Neutrophil (primary cell): ENCODE results near the gene USP17L13.
"Not testable (repeated sequence)": the region's sequence is repeated elsewhere in the genome, so short reads cannot be mapped to it uniquely, and the experiment has no call there.

Experiments
- H3K27ac ChIP-seq: fragments of 200-600 bp; sonication (generic); 2 replicates; pipeline ENCODE4 v1.5.1; 2016; ENCODE audit warnings: mild to moderate bottlenecking, moderate library complexity
- H3K27me3 ChIP-seq: fragments of 200-600 bp; sonication (generic); 2 replicates; pipeline ENCODE4 v1.6.0; 2016; ENCODE audit warnings: mild to moderate bottlenecking
- H3K36me3 ChIP-seq: fragments of 200-600 bp; sonication (generic); 2 replicates; pipeline ENCODE4 v1.5.1; 2017
- H3K4me1 ChIP-seq, 2 experiments: fragments of 200-600 bp in 1 of 2; sonication (generic) in 1 of 2; 1 replicate in 1 of 2; 2 replicates in 1 of 2; pipeline versions ENCODE4 v1.5.1 to v1.6.1; 2013 to 2016; ENCODE audit warnings: low read depth in 1 of 2, low read length in 1 of 2, mild to moderate bottlenecking in 1 of 2, moderate library complexity in 1 of 2; ENCODE audit not compliant: control insufficient read depth in 1 of 2, insufficient read depth in 1 of 2
- H3K4me3 ChIP-seq, 2 experiments: fragments of 200-600 bp in 1 of 2; sonication (generic) in 1 of 2; 1 replicate in 1 of 2; 2 replicates in 1 of 2; pipeline ENCODE4 v1.5.1; 2013 to 2016; ENCODE audit warnings: low read depth in 1 of 2, low read length in 1 of 2, mild to moderate bottlenecking in 1 of 2, moderate library complexity in 1 of 2
- H3K9me3 ChIP-seq: fragments of 200-600 bp; sonication (generic); 2 replicates; pipeline ENCODE4 v1.5.1; 2016

Gene USP17L13, protein sequence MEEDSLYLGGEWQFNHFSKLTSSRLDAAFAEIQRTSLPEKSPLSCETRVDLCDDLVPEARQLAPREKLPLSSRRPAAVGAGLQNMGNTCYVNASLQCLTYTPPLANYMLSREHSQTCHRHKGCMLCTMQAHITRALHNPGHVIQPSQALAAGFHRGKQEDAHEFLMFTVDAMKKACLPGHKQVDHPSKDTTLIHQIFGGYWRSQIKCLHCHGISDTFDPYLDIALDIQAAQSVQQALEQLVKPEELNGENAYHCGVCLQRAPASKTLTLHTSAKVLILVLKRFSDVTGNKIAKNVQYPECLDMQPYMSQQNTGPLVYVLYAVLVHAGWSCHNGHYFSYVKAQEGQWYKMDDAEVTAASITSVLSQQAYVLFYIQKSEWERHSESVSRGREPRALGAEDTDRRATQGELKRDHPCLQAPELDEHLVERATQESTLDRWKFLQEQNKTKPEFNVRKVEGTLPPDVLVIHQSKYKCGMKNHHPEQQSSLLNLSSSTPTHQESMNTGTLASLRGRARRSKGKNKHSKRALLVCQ

DNA sequence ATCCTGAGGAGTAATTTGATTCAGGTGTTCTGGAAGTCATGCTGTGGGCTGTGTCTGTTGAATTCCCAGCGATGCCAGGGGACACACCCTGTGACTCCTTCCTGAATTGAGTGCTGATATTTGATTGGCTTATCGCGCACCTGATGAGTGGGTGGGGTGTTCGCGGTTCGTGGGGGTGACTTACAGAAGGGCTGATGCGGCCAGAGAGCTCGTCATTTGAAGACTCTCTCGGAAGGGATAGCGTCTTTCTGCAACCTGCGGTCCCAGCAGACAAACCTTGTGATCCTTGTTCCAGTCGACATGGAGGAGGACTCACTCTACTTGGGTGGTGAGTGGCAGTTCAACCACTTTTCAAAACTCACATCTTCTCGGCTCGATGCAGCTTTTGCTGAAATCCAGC is at the start of gene USP17L13:
USP17L13 (plus strand) TSS at position 301 of the 400 bp plus-strand sequence; CDS start at position 301, 0 bp downstream.
- not testable (repeated sequence) for H3K27ac ChIP-seq, H3K9me3 ChIP-seq, H3K4me3 ChIP-seq, H3K4me1 ChIP-seq, H3K36me3 ChIP-seq, H3K27me3 ChIP-seq

DNA sequence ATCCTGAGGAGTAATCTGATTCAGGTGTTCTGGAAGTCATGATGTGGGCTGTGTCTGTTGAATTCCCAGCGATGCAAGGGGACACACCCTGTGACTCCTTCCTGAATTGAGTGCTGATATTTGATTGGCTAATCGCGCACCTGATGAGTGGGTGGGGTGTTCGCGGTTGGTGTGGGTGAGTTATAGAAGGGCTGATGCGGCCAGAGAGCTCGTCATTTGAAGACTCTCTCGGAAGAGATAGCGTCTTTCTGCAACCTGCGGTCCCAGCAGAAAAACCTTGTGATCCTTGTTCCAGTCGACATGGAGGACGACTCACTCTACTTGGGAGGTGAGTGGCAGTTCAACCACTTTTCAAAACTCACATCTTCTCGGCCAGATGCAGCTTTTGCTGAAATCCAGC is 14.3 kb upstream of the USP17L13 start, which contains the start of gene USP17L10:
USP17L10 (plus strand) TSS at position 301 of the 400 bp plus-strand sequence; CDS start at position 301, 0 bp downstream.
- not testable (repeated sequence) for H3K27ac ChIP-seq, H3K4me1 ChIP-seq, H3K36me3 ChIP-seq, H3K9me3 ChIP-seq, H3K4me3 ChIP-seq, H3K27me3 ChIP-seq

DNA sequence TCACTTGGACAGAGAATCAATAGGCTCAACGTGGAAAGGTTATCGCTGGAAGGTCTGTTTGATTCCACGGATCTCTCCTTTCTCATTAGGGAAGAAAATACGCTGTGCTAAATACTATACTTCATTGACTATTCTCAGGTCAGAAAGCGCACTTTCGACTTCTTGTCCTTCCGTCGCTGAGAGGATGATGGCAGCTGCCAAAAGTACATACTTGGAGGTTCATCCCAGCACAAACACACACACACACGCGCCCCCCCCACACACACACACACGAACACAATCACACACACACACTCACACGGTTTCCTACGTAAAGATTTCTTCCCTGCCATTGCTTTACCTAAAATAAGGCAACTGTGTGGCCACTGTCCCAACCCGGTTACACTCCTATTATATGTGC is 10.0 kb upstream of the USP17L13 start:
- not testable (repeated sequence) for H3K4me3 ChIP-seq, H3K27ac ChIP-seq, H3K4me1 ChIP-seq, H3K9me3 ChIP-seq, H3K27me3 ChIP-seq, H3K36me3 ChIP-seq

DNA sequence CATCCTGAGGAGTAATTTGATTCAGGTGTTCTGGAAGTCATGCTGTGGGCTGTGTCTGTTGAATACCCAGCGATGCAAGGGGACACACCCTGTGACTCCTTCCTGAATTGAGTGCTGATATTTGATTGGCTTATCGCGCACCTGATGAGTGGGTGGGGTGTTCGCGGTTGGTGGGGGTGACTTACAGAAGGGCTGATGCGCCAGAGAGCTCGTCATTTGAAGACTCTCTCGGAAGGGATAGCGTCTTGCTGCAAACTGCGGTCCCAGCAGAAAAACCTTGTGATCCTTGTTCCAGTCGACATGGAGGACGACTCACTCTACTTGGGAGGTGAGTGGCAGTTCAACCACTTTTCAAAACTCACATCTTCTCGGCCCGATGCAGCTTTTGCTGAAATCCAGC is 9.6 kb upstream of the USP17L13 start, which contains the start of gene USP17L11:
USP17L11 (plus strand) TSS at position 301 of the 400 bp plus-strand sequence; CDS start at position 301, 0 bp downstream.
- H3K4me1 ChIP-seq, H3K36me3 ChIP-seq, H3K4me3 ChIP-seq, H3K9me3 ChIP-seq, H3K27ac ChIP-seq, H3K27me3 ChIP-seq: not testable (repeated sequence)

DNA sequence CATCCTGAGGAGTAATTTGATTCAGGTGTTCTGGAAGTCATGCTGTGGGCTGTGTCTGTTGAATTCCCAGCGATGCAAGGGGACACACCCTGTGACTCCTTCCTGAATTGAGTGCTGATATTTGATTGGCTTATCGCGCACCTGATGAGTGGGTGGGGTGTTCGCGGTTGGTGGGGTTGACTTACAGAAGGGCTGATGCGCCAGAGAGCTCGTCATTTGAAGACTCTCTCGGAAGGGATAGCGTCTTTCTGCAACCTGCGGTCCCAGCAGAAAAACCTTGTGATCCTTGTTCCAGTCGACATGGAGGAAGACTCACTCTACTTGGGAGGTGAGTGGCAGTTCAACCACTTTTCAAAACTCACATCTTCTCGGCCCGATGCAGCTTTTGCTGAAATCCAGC is 4.8 kb upstream of the USP17L13 start, which contains the start of gene USP17L12:
USP17L12 (plus strand) TSS at position 301 of the 400 bp plus-strand sequence; CDS start at position 301, 0 bp downstream.
- not testable (repeated sequence) for H3K9me3 ChIP-seq, H3K27ac ChIP-seq, H3K4me1 ChIP-seq, H3K36me3 ChIP-seq, H3K4me3 ChIP-seq, H3K27me3 ChIP-seq

DNA sequence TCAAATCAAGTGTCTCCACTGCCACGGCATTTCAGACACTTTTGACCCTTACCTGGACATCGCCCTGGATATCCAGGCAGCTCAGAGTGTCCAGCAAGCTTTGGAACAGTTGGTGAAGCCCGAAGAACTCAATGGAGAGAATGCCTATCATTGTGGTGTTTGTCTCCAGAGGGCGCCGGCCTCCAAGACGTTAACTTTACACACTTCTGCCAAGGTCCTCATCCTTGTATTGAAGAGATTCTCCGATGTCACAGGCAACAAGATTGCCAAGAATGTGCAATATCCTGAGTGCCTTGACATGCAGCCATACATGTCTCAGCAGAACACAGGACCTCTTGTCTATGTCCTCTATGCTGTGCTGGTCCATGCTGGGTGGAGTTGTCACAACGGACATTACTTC is 5.6 kb downstream of the USP17L13 start:
- H3K4me3 ChIP-seq, H3K27ac ChIP-seq, H3K36me3 ChIP-seq, H3K27me3 ChIP-seq, H3K9me3 ChIP-seq, H3K4me1 ChIP-seq: not testable (repeated sequence)

DNA sequence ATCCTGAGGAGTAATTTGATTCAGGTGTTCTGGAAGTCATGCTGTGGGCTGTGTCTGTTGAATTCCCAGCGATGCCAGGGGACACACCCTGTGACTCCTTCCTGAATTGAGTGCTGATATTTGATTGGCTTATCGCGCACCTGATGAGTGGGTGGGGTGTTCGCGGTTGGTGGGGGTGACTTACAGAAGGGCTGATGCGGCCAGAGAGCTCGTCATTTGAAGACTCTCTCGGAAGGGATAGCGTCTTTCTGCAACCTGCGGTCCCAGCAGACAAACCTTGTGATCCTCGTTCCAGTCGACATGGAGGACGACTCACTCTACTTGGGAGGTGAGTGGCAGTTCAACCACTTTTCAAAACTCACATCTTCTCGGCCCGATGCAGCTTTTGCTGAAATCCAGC is 9.4 kb downstream of the USP17L13 start, which contains the start of gene USP17L15:
USP17L15 (plus strand) TSS at position 301 of the 400 bp plus-strand sequence; CDS start at position 301, 0 bp downstream.
- H3K4me1 ChIP-seq, H3K27ac ChIP-seq, H3K36me3 ChIP-seq, H3K27me3 ChIP-seq, H3K9me3 ChIP-seq, H3K4me3 ChIP-seq: not testable (repeated sequence)

DNA sequence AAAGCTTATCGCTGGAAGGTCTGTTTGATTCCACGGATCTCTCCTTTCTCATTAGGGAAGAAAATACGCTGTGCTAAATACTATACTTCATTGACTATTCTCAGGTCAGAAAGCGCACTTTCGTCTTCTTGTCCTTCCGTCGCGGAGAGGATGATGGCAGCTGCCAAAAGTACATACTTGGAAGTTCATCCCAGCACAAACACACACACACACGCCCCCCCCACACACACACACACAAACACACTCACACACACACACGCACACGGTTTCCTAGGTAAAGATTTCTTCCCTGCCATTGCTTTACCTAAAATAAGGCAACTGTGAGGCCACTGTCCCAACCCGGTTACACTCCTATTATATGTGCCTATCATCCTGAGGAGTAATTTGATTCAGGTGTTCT is 13.8 kb downstream of the USP17L13 start:
- not testable (repeated sequence) for H3K4me3 ChIP-seq, H3K36me3 ChIP-seq, H3K4me1 ChIP-seq, H3K27me3 ChIP-seq, H3K9me3 ChIP-seq, H3K27ac ChIP-seq

DNA sequence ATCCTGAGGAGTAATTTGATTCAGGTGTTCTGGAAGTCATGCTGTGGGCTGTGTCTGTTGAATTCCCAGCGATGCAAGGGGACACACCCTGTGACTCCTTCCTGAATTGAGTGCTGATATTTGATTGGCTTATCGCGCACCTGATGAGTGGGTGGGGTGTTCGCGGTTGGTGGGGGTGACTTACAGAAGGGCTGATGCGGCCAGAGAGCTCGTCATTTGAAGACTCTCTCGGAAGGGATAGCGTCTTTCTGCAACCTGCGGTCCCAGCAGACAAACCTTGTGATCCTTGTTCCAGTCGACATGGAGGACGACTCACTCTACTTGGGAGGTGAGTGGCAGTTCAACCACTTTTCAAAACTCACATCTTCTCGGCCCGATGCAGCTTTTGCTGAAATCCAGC is 18.9 kb downstream of the USP17L13 start, which contains the start of gene USP17L17:
USP17L17 (plus strand) TSS at position 301 of the 400 bp plus-strand sequence; CDS start at position 301, 0 bp downstream.
- not testable (repeated sequence) for H3K27me3 ChIP-seq, H3K9me3 ChIP-seq, H3K4me3 ChIP-seq, H3K36me3 ChIP-seq, H3K27ac ChIP-seq, H3K4me1 ChIP-seq

DNA sequence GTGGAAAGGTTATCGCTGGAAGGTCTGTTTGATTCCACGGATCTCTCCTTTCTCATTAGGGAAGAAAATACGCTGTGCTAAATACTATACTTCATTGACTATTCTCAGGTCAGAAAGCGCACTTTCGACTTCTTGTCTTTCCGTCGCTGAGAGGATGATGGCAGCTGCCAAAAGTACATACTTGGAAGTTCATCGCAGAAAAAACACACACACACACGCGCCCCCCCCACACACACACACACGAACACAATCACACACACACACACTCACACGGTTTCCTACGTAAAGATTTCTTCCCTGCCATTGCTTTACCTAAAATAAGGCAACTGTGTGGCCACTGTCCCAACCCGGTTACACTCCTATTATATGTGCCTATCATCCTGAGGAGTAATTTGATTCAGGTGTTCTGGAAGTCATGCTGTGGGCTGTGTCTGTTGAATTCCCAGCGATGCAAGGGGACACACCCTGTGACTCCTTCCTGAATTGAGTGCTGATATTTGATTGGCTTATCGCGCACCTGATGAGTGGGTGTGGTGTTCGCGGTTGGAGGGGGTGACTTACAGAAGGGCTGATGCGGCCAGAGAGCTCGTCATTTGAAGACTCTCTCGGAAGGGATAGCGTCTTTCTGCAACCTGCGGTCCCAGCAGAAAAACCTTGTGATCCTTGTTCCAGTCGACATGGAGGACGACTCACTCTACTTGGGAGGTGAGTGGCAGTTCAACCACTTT is 23.4 kb downstream of the USP17L13 start, which contains the start of gene USP17L18:
USP17L18 (plus strand) TSS at position 678 of the 728 bp plus-strand sequence; CDS start at position 678, 0 bp downstream.
- H3K9me3 ChIP-seq, H3K27ac ChIP-seq, H3K4me3 ChIP-seq, H3K4me1 ChIP-seq, H3K27me3 ChIP-seq, H3K36me3 ChIP-seq: not testable (repeated sequence)

DNA sequence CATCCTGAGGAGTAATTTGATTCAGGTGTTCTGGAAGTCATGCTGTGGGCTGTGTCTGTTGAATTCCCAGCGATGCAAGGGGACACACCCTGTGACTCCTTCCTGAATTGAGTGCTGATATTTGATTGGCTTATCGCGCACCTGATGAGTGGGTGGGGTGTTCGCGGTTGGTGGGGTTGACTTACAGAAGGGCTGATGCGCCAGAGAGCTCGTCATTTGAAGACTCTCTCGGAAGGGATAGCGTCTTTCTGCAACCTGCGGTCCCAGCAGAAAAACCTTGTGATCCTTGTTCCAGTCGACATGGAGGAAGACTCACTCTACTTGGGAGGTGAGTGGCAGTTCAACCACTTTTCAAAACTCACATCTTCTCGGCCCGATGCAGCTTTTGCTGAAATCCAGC is 28.4 kb downstream of the USP17L13 start, which contains the start of gene USP17L19:
USP17L19 (plus strand) TSS at position 301 of the 400 bp plus-strand sequence; CDS start at position 301, 0 bp downstream.
- not testable (repeated sequence) for H3K4me3 ChIP-seq

DNA sequence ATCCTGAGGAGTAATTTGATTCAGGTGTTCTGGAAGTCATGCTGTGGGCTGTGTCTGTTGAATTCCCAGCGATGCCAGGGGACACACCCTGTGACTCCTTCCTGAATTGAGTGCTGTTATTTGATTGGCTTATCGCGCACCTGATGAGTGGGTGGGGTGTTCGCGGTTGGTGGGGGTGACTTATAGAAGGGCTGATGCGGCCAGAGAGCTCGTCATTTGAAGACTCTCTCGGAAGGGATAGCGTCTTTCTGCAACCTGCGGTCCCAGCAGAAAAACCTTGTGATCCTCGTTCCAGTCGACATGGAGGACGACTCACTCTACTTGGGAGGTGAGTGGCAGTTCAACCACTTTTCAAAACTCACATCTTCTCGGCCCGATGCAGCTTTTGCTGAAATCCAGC is 33.1 kb downstream of the USP17L13 start, which contains the start of gene USP17L20:
USP17L20 (plus strand) TSS at position 301 of the 400 bp plus-strand sequence; CDS start at position 301, 0 bp downstream.
- not testable (repeated sequence) for H3K4me1 ChIP-seq, H3K4me3 ChIP-seq, H3K36me3 ChIP-seq, H3K9me3 ChIP-seq, H3K27ac ChIP-seq, H3K27me3 ChIP-seq

More for the DNA sequence above, 28.4 kb downstream of the USP17L13 start, which contains the start of gene USP17L19:
- not testable (repeated sequence) for H3K27ac ChIP-seq, H3K9me3 ChIP-seq, H3K36me3 ChIP-seq, H3K4me1 ChIP-seq, H3K27me3 ChIP-seq

DNA sequence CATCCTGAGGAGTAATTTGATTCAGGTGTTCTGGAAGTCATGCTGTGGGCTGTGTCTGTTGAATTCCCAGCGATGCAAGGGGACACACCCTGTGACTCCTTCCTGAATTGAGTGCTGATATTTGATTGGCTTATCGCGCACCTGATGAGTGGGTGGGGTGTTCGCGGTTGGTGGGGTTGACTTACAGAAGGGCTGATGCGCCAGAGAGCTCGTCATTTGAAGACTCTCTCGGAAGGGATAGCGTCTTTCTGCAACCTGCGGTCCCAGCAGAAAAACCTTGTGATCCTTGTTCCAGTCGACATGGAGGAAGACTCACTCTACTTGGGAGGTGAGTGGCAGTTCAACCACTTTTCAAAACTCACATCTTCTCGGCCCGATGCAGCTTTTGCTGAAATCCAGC is 37.9 kb downstream of the USP17L13 start, which contains the start of gene USP17L21:
USP17L21 (plus strand) TSS at position 301 of the 400 bp plus-strand sequence; CDS start at position 301, 0 bp downstream.
- not testable (repeated sequence) for H3K4me3 ChIP-seq, H3K27ac ChIP-seq

More for the DNA sequence above, 37.9 kb downstream of the USP17L13 start, which contains the start of gene USP17L21:
- not testable (repeated sequence) for H3K4me1 ChIP-seq, H3K36me3 ChIP-seq, H3K27me3 ChIP-seq, H3K9me3 ChIP-seq
